ACHN (cell line): ENCODE data around the gene SPAG5.

Experiments used
- DNase-seq: peaks from one replicate; pipeline ENCODE4 v3.0.0-alpha.2; 2015
- in situ Hi-C: cut with HindIII; loops from 2 replicates; pipeline ENCODE4 v1.10.0; 2017; ENCODE audit warnings: low sequenced_read_pairs, low pct_ligation_motif_present, low pct_unique_long_range_greater_than_20kb

The SPAG5 gene

GRCh38 chr17:28550858-28551257 lies 48.0 kb downstream of the SPAG5 start:
- in situ Hi-C loops, result no loop called here
- no peak for DNase-seq

GRCh38 chr17:28549236-28550132 lies 49.3 kb downstream of the SPAG5 start:
- in situ Hi-C loops, result no loop called here
- no peak for DNase-seq

- no peak for DNase-seq
- in situ Hi-C loops, result no loop called here
Measured at GRCh38 chr17:28548417-28549130, 50.3 kb downstream of the SPAG5 start.

GRCh38 chr17:28547623-28548416 lies 51.0 kb downstream of the SPAG5 start:
- in situ Hi-C loops, result no loop called here
- peak; percentile 90 for DNase-seq

- DNase-seq, result no peak
- in situ Hi-C loops, result no loop called here
Measured at GRCh38 chr17:28547096-28547622, 51.7 kb downstream of the SPAG5 start.

- in situ Hi-C loops, result no loop called here
- DNase-seq, result no peak
Measured at GRCh38 chr17:28545787-28546415, 52.9 kb downstream of the SPAG5 start.

- no peak for DNase-seq
- in situ Hi-C loops, result no loop called here
Measured at GRCh38 chr17:28545141-28545503, 53.7 kb downstream of the SPAG5 start.

GRCh38 chr17:28544402-28545140 lies 54.3 kb downstream of the SPAG5 start:
- in situ Hi-C loops, result no loop called here
- DNase-seq, result no peak

GRCh38 chr17:28541439-28541838 lies 57.4 kb downstream of the SPAG5 start:
- no peak for DNase-seq
- in situ Hi-C loops, result no loop called here

GRCh38 chr17:28540231-28540630 lies 58.6 kb downstream of the SPAG5 start:
- DNase-seq, result no peak
- in situ Hi-C loops, result no loop called here

GRCh38 chr17:28538296-28538895 lies 60.4 kb downstream of the SPAG5 start:
- DNase-seq, result no peak
- in situ Hi-C loops, result no loop called here

- in situ Hi-C loops, result no loop called here
Measured at GRCh38 chr17:28537219-28537610, 61.6 kb downstream of the SPAG5 start.

GRCh38 chr17:28536532-28537218 lies 62.1 kb downstream of the SPAG5 start:
- in situ Hi-C loops, result no loop called here
- no peak for DNase-seq

More at GRCh38 chr17:28537219-28537610, 61.6 kb downstream of the SPAG5 start:
- DNase-seq, result no peak

GRCh38 chr17:28534740-28535375 lies 64.0 kb downstream of the SPAG5 start:
- DNase-seq, result no peak
- in situ Hi-C loops, result no loop called here

GRCh38 chr17:28533091-28533807 lies 65.6 kb downstream of the SPAG5 start:
- no peak for DNase-seq
- in situ Hi-C loops, result no loop called here
